Measurements from ENCODE around the gene KCNK10.

The KCNK10 gene

GRCh38 chr14:88323086-88323522 is at the start of gene KCNK10:
Gene KCNK10, minus strand, starts transcription at chr14:88323269. Its CDS starts 471 bp downstream, at chr14:88322798.
- H3K27ac ChIP-seq, result no peak within 1 kb of the TSS
- no peak for TF ChIP-seq CTCF (IDR thresholded peaks at IDR 0.05)
- no peak for DNase-seq (ENCODE audit: low spot score)
- H3K4me3 ChIP-seq, result peak within 1 kb of the TSS; percentile 63

- DNase-seq (ENCODE audit: low spot score), result no peak
- no peak overlapping the region for H3K4me3 ChIP-seq
- H3K27ac ChIP-seq, result no peak overlapping the region
- TF ChIP-seq CTCF (IDR thresholded peaks at IDR 0.05), result no peak
Observed at GRCh38 chr14:88369496-88369895, 46.4 kb upstream of the KCNK10 start.

GRCh38 chr14:88364710-88365413 is 41.8 kb upstream of the KCNK10 start:
- no peak overlapping the region for H3K27ac ChIP-seq
- TF ChIP-seq CTCF (IDR thresholded peaks at IDR 0.05), result no peak
- no peak overlapping the region for H3K4me3 ChIP-seq
- DNase-seq (ENCODE audit: low spot score), result no peak

- no peak for TF ChIP-seq CTCF (IDR thresholded peaks at IDR 0.05)
- DNase-seq (ENCODE audit: low spot score), result no peak
- no peak overlapping the region for H3K27ac ChIP-seq
- H3K4me3 ChIP-seq, result no peak overlapping the region
Observed at GRCh38 chr14:88363644-88364043, 40.6 kb upstream of the KCNK10 start.

- H3K27ac ChIP-seq, result no peak overlapping the region
- no peak overlapping the region for H3K4me3 ChIP-seq
- no peak for TF ChIP-seq CTCF (IDR thresholded peaks at IDR 0.05)
- no peak for DNase-seq (ENCODE audit: low spot score)
Observed at GRCh38 chr14:88359500-88359899, 36.4 kb upstream of the KCNK10 start.

GRCh38 chr14:88354358-88354757 is 31.3 kb upstream of the KCNK10 start:
- DNase-seq (ENCODE audit: low spot score), result no peak
- no peak for TF ChIP-seq CTCF (IDR thresholded peaks at IDR 0.05)
- Histone ChIP-seq H3K27ac (no peak overlapping the region), H3K4me3 (no peak overlapping the region)

- Histone ChIP-seq H3K27ac (no peak overlapping the region), H3K4me3 (no peak overlapping the region)
- no peak for DNase-seq (ENCODE audit: low spot score)
- no peak for TF ChIP-seq CTCF (IDR thresholded peaks at IDR 0.05)
Observed at GRCh38 chr14:88352698-88353097, 29.6 kb upstream of the KCNK10 start.

Measured in coronary artery (tissue), 2 donors.